GM21723 (cell line): ENCODE results near the gene EXOC2.
"Not testable (repeated sequence)": the region's sequence is repeated elsewhere in the genome, so short reads cannot be mapped to it uniquely, and the experiment has no call there.

Source experiments
- ATAC-seq: cut with Tn5 transposase; IDR thresholded peaks from one replicate; pipeline ENCODE4 v1.9.1; 2021; ENCODE audit warnings: mild to moderate bottlenecking, moderate library complexity; ENCODE audit not compliant: unreplicated experiment

Gene EXOC2

GRCh38 chr6:683742-684440 lies 9.0 kb downstream of the EXOC2 start:
- no peak for ATAC-seq

GRCh38 chr6:680666-681340 lies 12.1 kb downstream of the EXOC2 start:
- ATAC-seq, result no peak

- no peak for ATAC-seq
These were observed 12.7 kb downstream of the EXOC2 start for GRCh38 chr6:680251-680650.

GRCh38 chr6:679282-679681 lies 13.7 kb downstream of the EXOC2 start:
- ATAC-seq, result no peak

GRCh38 chr6:678520-678919 lies 14.4 kb downstream of the EXOC2 start:
- no peak for ATAC-seq

DNA sequence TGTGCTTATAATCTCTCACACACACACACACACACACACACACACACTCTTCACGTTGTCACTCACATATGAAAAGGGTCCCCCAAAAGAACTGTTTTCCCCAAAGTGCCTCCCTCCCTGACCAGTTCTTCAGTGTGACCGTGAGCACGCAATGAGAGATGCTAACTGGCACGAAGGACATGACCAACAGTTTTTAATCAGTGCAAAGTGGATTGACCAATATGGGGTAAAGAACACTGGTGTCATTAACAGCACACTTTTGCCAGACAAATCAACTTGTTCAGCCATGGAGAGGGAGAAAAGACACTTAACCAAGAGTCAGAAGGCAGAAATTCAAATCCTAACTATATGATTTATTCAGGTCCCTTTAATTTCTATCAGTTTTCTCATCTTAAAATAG lies 15.0 kb downstream of the EXOC2 start:
- no peak for ATAC-seq

- ATAC-seq, result no peak
These were observed 18.0 kb downstream of the EXOC2 start for GRCh38 chr6:674956-675355.

GRCh38 chr6:674406-674805 lies 18.5 kb downstream of the EXOC2 start:
- ATAC-seq, result no peak

DNA sequence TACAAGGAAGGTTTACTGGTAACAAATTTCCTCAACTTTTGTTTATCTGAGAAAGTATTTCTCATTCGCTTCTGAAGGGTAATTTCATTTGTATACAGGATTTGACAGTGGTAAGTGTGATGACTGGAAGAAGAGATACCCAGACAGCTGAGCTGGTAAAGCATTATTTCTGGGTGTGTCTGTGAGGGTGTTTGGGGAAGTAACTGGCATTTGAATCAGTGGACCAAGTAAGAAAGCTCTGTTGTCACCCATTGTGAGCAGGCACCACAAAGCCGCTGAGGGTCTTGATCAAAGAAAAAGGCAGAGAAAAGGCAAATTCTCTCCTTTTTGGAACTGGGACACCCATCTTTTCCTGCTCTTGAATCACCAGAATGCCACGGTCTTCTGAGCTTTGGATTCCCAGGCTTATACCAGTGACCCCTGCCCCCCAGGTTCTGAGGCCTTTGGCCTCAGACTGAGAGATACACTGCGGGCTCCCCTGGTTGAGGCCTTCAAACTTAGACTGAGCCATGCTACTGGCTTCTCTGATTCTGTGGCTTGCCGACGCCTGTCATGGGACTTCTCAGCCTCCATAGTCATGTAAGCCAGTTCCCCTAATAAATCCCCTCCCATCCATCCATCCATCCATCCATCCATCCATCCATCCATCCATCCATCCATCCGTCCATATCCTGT lies 25.5 kb downstream of the EXOC2 start:
- no peak for ATAC-seq

DNA sequence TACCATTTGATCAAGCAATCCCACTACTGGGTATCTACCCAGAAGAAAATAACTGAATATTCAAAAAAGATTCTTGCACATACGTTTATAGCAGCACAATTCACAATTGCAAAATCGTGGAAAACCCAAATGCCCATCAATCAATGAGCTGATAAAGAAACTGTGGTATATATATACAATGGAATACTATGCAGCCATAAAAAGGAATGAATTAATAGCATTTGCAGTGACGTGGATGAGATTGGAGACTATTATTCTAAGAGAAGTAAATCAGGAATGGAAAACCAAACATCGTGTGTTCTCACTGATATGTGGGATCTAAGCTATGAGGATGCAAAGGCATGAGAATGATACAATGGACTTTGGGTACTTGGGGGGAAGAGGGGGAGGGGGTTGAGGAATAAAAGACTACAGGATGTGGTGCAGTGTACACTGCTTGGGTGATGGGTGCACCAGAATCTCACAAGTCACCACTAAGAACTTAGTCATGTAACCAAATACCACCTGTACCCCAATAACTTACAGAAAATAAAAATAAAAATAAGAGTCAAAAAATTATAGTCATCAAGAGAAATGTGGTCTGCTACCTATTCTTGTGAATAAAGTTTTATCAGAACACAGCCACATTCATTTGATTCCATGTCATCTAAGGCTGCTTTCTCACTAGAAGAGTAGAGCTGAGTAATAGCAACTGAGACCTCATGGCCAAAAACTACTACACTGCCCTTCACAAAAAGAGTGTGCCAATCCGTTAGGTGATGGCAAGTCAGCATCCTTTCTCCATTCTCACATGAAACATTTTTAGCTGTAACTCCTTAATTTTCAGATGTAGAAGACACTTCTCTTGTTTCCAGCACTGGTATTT lies 27.3 kb downstream of the EXOC2 start:
- ATAC-seq, result no peak

- not testable (repeated sequence) for ATAC-seq
These were observed 29.2 kb downstream of the EXOC2 start for GRCh38 chr6:663788-664187.

- no peak for ATAC-seq
These were observed 33.0 kb downstream of the EXOC2 start for GRCh38 chr6:659716-660581.

DNA sequence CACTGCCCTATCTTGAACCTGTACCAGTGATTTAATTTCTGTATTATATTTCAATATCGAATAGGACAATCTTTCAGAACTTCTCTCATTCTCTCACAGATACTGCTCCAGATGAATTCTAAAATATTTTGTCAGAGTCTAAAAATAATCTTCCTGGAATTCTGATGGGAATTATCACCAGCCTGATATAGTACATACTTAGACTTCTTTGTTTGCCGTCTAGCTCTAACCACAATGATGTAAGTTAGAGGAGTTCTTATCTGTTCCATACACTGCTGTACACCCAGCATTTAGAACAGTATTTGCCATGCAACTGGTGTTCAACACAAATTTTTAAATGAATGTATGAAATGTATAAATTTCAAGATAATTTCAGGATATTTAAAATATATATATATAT lies 34.7 kb downstream of the EXOC2 start:
- no peak for ATAC-seq

GRCh38 chr6:657743-658142 lies 35.2 kb downstream of the EXOC2 start:
- no peak for ATAC-seq

DNA sequence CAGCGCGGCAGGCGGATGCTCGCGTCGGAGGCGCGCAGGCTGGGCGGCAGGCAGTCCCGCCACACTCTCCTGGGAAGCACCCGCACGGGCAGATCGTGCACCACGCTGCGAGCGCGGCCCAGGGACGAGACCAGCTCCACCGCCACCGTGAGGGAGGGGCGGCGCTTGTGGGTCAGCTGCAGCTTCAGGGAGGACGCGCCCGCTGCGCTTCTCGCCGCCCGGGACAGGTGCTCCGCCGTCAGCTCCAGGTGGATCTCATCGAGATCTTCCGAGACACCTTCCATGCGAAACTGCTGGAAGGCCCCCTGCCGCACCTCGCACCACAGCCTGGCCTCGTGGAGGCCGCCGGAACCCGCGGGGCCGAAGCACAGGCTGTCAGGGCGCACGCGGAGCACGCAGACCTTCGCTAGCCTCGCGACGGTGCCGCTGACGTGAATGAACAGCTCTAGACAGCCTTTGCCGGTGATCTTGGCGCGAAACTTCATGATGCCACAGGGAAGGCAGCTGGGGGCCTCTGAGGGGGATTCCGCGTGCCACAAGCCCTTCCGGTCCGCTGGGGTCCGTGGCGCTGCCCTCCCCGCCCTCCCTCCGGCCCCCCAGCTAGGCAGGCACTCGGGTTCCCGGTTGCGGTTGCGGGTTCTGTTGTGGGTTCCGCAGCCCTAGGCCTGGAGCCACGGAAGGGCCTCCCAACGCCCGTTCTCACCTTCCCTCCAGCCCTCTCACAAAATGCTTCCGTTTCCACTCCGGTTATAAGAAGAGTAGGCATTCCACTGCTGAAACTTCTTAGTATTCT lies 36.3 kb downstream of the EXOC2 start, which contains the start of gene HUS1B:
HUS1B (minus strand) TSS at position 641 of the 793 bp plus-strand sequence; CDS start at position 485, 156 bp downstream.
- no peak for ATAC-seq

DNA sequence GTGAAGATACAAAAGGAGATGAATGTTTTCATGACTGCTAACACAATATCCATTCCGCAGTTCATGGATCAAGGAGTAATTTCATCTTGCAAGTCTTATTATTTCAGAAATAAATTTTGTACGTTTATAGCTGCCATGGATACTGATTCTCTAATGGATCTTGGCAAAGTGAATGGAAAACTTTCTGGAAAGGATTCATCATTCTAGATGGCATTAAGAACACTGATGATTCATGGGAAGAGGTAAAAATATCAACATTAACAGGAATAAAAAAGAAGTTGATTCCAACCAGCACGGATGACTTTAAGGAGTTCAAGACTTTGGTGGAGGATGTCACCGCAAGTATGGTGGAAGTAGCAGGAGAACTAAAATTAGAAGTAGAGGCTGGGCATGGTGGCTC lies 38.8 kb downstream of the EXOC2 start:
- ATAC-seq, result no peak

GRCh38 chr6:652865-653264 lies 40.1 kb downstream of the EXOC2 start:
- ATAC-seq, result no peak

- no peak for ATAC-seq
These were observed 42.8 kb downstream of the EXOC2 start for GRCh38 chr6:650098-650497.

- no peak for ATAC-seq
These were observed 50.1 kb downstream of the EXOC2 start for GRCh38 chr6:642805-643204.
